SIG-M5 treated with dmso at 0.1 percent for 504 hours (cell line): ENCODE data around the gene TRIM31.

Source experiments
- DNase-seq: peaks from one replicate; lab custom pipeline; 2025; ENCODE audit not compliant: unreplicated experiment; lab: John Stamatoyannopoulos, UW

TRIM31 gene, protein sequence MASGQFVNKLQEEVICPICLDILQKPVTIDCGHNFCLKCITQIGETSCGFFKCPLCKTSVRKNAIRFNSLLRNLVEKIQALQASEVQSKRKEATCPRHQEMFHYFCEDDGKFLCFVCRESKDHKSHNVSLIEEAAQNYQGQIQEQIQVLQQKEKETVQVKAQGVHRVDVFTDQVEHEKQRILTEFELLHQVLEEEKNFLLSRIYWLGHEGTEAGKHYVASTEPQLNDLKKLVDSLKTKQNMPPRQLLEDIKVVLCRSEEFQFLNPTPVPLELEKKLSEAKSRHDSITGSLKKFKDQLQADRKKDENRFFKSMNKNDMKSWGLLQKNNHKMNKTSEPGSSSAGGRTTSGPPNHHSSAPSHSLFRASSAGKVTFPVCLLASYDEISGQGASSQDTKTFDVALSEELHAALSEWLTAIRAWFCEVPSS

DNA sequence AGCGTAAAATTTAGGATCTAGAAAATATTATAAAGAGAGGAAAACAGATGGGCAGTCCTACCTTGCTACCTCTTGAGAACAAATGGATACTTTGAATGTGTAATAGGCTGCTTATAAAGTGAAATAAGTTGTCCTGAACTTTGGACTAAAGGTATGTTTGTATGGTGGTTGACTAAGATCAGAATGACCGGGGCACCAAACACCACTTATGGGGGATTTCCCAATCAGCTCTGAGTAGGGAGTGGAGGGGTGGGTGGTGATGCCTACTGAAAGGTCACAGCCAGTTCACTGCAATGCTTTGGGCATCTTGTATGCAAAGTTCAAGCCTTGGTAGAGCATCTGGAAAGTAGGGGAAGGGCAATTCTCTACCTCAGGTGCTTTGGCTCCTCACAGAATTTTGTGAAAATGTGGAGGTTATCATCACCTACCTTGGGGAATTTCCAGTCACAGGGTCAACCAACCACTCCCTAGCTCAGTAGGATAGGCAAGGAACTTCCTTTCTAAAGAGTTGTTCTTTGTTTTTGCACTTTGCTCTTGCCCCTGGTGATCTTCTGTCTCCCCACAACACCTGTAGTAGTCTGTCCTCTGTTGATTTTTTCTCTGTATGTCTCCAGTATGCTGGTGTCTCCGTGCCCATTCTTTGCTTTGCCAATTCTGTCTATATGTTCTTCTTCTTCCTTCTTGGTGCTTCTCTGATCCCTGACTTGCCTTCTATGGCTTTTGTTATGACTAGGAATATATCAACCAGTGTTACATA, at the start of gene TRIM31:
TRIM31 (minus strand) TSS at position 88 of the 757 bp plus-strand sequence. CDS start 285 bp downstream, outside the sequence.
- no peak for DNase-seq

DNA sequence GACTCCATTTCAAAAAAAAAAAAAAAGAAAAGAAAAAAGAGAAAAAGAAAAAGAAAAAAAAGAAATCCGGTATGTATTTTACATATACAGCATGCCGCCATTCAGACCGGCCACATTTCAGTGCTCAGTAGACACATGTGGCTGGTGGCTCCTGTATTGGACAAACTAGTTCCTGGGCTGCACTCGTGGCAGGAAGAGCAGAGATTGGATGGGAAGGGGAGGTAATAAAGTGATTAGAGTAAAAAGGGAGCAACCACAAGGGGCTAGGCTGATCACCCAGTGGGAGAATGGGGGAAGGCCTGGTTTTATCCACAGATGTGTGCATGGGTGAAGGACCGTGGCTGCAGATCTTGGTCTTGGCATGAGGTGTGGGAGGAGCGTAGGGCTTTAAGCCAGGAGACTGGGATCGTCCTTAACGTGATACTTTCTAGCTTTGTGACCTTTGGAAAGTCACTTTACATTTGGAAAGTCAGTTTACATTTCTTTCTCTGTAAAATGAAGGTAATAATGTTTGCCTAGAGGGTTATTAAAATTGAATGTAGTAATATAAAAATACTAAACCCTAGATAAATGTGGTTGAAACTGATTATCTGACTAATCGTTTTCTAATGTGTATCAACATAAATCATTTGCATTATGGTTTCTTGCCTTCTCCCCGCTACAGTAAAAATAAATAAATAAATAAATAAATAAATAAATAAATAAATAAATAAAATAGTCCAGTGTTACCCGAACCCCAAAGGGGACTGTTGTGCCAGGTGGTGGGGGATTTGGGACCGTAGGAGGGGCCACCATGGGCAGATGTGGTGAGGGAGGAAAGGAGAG, 49.6 kb upstream of the TRIM31 start:
- DNase-seq: no peak

DNA sequence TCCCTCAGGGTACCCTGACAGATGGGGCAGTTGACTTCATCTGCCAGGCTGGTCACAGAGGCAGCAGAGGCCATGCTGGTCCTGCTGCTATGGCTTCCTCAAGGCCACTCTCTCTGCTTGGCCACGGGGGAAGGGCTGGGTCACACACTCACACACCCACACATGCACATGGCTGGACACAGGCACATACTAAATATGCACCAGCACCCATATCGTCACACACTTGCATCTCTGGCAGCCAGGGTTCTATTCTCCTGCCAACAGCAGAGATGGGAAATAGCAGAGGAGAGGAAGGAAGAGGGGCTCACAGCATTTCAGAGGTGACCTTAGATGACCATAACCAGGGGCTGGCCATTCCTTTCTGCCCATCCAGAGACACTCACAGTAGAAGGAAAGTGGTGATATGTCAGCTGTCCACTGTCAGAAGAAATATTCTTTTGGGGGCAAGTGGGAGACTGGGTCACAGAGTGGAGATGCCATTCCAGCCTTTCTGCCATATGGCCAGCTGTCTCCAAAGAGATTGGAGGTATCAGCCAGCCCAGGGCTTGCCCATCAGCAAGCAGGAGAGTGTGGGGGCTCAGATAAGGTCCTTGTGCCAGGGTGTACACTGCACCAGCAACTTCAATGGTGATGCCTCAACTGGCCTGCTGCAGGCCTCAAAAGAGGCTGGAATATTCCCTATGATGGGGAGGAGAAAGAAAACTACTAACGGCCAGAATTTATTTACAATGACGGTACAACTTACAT, 48.1 kb upstream of the TRIM31 start, which contains the start of gene TRIM10:
TRIM10 (minus strand) TSS at position 427 of the 747 bp plus-strand sequence; CDS start at position 74, 353 bp downstream.
- DNase-seq: no peak

DNA sequence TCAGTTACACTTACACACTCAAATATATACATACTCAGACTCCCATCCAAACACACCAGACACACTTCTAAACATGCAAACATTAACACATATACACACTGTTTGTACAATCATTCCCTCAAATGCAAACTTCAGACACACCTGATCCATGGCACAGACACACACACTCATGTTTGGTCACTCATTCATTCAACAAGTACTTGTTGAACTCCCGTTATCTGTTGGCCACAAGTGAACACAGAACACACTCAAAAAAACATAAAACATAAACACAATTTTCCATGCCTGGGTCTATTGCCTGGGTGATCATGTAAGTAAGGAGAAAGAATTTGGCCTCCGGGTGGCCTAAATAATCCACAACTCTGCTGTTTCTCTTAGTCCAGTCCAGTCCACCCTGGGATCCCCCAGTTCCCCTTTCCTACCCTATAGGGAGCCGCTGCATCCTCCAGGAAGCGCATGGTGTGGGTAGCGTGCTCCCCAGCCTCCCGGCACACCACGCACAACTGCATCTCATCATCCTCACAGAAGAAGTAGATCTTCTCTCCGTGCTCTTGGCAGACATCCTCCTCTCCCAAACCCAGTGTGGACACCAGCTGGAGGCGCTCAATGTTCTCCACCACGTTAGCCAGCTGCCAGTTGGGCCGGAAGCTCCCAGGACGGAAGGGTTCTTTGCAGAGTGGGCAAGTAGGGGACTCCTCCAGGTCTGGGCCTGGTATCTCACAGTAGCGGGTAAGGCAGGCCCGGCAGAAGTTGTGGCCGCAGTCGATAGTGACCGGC, 47.3 kb upstream of the TRIM31 start:
- no peak for DNase-seq

DNA sequence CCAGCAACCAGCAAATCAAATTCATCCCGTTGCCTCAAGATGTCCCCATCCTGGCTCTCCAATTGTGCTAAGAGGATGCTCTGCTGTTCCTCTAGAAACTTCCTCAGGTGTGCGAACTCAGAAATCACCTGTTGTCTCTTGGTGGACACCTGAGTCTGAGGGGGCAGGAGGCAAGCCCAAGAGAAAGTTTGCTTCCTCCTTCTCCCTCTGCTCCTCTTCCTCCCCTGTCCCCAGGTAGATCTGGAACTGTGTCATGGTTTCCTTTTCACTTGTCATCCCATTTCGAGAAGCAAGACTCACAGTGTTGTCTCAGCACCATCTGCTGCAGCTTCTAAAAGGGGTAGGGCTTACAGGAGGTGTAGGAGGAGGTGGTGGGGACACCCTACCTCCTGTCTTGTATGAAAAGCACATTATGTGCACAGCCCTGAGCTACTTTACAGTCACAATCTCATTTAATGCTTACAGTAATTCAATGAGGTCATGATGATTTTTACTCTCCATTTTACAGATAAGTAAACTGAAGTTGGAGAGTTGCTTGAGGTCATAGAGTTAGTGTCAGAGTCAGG, 45.7 kb upstream of the TRIM31 start:
- DNase-seq: no peak

DNA sequence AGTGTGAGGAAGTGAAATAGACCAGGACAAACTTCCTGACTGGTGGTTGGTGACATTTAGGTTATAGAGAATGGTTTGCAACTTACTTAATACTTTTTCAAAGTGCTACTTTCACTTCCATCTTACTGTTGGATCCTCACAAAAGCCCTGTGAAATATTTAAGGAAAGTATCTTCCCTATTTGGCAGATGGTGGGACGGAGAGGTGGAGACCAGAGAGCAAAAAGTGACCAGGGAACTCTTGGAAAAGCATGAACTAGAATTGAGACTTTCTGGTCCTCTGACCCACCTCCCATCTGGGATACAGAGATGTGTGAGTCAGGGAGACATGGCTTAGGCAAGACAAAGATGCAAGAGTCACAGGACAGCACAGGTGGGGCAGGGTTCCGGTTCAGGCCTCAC, 45.1 kb upstream of the TRIM31 start:
- DNase-seq: peak; percentile 7

DNA sequence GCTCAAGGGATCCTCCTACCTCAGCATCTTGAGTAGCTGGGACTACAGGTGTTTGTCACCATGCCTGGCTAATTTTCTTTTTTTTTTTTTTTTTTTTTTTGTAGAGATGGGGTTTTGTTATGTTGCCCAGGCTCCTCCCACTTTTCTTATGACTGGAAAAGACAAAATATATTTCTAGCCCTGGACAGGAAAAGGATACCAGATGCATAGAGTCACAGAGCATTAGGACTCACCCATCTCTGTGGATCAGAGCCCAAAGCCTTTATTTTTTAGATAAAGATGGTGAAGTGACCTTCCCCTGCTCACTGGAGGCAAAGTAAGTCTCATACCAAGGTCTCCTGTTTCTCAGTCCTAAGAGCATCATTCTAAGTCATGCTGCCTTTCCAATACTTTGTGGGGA, 44.7 kb upstream of the TRIM31 start:
- no peak for DNase-seq

DNA sequence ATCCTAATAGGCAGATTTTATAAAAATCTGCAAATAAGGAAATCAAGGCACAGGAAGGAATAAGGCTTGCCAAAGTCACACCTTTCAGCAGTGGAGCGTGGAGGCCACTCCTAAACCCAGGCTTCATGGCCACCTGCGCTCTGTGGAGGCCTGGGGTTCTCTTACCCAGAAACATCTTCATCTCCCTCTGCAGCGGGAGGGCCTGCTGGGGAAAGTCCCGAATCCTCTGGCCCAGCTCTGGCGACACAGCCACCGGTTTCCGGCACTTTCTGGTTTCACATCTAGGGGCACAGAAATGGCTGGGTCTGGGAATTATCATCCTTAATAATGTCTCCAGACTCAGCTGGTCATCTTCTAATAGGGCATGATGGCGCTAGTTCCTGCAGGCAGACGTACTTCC, 43.9 kb upstream of the TRIM31 start:
- DNase-seq: no peak

DNA sequence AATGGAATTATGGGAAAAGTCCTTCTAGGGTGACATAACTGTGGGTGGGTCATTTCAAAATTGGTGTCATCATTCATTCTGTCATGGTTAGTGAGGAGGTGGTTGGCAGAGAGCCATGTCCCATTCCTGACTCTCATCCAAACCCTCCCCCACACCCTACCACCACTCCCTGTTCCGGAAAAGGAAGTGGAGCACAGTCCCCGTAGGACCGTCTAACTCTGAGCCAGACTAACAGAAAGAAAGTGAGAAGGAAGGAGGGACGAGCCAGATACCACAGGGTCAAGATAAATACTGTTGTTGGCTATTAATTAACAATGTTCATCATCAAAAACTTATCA, 43.3 kb upstream of the TRIM31 start:
- DNase-seq: no peak

DNA sequence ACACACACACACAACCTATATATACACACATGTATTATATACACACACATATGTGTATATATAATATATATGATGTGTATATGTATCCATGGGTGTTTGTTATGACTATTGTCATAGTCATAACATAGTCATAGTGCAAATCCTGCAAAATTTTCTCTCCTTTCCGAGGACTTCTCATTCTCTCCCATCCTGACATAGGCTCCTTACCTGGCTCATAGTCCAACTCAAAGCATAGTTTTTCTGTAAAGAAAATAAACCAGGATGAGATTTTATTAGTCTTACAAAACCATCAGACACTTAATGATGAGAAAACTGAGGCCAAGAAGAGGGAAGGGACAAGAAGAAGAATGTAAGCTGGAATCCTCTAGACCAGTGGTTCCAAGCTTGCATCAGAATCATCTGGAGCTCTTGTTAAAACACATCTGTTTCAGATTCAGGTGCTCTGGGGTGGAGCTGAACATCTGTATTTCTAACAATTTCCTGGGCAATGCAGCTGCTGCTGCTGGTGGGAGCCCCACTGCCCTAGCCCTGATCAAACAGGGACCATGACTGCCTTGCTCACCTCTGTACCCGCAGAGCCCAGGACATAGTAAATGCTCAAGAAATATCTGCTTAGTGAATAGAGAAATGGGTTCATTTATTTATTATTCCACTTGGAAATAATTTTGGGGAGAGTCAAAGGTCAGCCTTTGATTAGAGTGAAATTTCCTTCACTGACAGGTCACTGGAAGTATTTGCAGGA, 42.8 kb upstream of the TRIM31 start:
- no peak for DNase-seq

DNA sequence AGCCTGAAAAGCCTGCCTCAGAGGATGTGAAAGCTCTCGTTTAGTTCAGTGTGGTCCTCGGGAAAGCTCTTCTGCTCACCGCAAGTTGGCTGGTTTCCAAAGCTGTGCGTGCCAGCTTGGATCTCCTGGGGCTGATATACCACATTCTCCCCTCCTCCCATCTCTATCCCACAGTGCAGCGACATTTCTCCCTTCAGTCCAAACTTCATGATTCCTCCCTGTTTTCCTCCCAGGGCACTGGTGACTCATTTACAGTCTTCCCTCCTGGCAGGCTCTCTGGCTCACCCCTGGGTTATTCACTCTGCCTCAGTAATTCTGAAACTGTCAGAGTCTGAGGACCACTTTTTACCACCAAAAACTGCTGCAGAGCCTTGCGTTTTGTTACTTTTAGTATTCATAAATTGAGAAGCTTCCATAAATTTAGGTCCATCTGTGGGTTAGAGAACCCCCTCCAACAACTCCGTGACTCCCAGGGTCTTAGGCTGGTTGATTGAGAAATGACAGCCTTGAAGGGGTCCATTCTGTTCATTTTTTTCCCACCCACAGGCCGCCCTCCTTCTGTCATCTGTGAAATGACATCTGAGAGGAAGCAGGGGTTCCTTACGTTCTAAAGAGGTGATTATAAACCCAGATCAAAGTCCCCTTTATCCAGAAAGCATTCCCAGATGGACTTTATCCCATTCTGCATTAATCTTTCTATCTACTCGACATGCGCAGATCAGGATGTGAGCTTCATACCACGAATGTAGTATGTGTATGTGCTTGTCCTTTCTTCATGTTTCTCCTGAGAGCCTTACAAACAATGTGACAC, 42.0 kb upstream of the TRIM31 start:
- no peak for DNase-seq

DNA sequence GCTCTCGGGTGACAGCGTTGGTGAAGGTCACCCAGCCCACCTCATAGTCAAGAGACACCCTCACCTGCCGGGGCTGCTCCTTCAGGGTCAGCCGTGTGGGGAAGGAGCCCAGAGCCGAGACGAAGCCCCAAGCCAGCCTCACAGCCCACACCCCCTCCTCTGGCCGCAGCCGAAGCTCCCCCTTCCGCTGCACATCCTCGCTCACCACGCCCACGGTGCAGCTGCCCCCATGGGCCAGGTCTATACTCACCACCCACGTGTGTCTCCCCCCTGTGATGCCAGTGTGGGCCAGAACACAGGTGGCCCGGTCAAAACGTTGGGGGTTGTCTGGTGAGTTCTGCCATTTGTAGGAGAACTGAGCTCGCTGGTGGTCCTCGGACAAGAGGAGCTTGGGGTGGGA, 41.2 kb upstream of the TRIM31 start:
- DNase-seq: no peak

DNA sequence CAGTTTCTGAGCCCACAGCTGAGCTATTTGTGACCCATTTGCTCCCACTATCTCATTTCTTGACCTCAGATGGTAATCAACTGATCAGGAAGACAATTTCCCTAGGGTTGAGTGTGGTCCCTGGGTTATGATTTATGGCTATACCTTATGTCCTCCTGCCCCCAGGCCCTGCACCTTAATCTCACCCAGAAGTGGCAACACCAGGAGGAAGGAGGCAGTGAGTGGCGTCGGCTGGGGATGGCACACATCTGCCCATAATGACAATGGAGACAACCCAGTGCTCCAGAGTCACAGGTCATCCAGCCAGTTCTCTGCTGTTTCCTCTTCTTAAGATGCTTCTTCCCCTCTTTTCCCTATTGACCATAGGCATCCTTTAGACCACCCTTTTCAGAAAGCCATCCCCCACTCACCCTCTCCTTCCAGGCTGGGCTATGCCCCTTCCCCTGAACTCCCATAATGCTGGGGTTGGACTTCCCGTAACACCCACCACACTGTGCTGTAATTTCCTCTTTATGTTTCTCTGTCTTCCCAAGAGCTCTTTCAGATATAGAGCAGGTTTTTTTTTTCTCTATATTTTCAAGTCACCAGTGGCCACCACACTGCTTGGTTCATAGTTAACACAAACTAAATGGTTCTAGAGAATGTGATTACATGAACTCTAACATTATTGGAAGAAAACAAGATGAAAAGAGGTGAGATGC, 40.2 kb upstream of the TRIM31 start:
- no peak for DNase-seq

DNA sequence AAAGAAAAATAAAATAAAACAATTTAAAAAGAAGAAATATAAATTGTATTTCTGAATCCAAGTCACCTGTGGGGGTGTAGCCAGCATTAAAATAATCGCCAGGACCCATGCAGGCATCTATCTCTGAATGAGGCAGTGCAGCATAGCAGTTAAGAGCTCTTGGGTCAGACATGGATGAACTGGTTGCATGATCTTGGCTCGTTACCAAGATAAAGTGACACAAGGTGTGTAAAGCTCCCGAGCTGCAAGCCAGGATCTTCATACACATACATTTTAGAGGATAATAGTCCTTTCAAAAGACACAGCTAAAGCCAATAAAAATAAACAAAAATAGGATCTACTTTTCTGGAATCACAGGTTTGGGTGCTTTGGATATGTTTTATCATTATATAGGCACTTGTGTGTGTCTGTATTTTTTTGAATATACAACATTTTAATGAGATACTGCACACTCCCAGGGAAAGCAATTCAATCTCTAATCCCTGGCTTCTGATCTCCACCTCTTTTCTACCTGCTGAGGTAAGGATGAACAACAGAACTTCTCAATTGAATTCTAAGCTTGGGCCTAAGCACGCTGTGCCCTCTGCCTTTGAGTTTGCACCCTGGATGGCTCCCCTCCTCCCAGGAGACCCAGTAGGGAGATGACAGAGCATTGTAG, 39.3 kb upstream of the TRIM31 start:
- no peak for DNase-seq

DNA sequence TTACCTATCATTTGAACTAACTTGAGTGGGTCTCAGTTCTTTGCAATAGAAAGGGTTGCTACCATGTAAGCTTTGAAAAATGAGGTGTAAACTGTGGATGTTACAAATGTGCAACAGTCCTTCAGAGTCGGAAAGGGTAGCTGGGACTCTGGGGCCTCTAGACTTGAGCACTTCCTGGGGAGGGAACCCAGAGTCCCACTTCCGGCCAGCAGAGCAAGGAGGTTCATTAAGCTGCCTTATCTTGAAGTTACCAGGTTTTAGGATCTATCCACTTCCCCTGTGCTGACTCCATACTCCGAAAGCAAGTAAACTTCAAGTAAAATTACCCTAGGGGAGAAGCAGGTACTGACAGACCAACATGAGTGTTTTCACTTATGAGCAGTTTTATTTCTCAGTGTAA, 38.7 kb upstream of the TRIM31 start:
- DNase-seq: no peak

DNA sequence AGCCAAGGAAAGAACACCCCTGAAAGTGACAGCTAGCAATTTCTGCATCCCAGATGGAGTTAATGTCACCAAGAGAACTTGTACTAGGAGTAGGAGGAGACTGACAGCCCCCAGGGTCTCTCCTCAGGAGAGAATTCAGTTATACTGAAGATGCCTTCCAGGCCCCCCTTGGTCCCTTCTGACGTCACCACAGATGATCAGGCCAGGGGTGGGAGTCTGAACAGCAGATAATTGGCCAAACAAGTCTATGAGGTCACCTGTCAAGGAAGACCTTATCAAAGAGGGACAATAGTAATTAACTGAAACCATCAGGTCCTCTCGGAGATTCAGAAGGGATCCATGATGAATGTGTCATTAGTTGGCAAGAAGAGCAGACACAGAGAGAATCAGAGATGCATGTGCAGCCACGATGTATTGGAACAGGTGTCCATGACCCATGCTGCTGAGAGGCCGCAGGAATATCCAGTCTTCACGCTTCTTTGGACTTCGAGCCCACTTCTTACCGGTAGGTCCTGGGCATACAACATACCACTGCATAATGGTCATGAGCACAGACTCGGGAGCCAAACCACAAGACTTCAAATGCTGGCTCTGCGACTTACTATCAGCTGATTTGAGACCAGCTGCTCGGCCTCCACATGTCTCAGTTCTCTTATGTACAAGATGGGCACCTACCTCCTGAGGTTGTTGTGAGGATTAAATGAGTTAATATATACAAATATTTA, 37.9 kb upstream of the TRIM31 start:
- DNase-seq: no peak
